Naive thymus-derived CD4-positive, alpha-beta T cell (primary cell): ENCODE measurements around the gene SLC49A4. TPM values are rescaled to one million over a fixed set of nuclear protein-coding genes. Genes with fewer than 3 reads are reported as not detected.

Experiments
- ATAC-seq: fragments of 150-1000 bp; cut with Tn5 transposase; 2 replicates; pipeline ENCODE4 v1.10.0; 2021; ENCODE audit warnings: mild to moderate bottlenecking, moderate library complexity
- CTCF ChIA-PET: fragments of 350-600 bp; sonication (Branson Sonifier 250); formaldehyde crosslinking; loops from one replicate; lab custom pipeline; 2021; ENCODE audit warnings: antibody characterized with exemption; lab: Charles Lee
- POLR2A ChIA-PET: fragments of 350-600 bp; sonication (Branson Sonifier 250); formaldehyde crosslinking; loops from one replicate; lab custom pipeline; 2021; ENCODE audit warnings: antibody characterized with exemption, inconsistent platforms; lab: Charles Lee
- DNase-seq, 9 donors: peaks; one replicate each; pipeline versions ENCODE4 v3.0.0 to v3.0.0-alpha.2; 2020 to 2022; ENCODE audit warnings: mixed read lengths in 1 of 9
- H3K27ac ChIP-seq: one replicate; pipeline ENCODE4 v1.7.0; 2013; ENCODE audit warnings: mild to moderate bottlenecking, low read depth, low read length, moderate library complexity
- H3K27me3 ChIP-seq, 2 donors: one replicate each; pipeline ENCODE4 v1.7.0; 2013; ENCODE audit warnings: low read length in 2 of 2, mild to moderate bottlenecking in 2 of 2, moderate library complexity in 2 of 2; ENCODE audit not compliant: control insufficient read depth in 2 of 2, insufficient read depth in 2 of 2
- H3K36me3 ChIP-seq, 3 experiments: 1 replicate in 2 of 3; 2 replicates in 1 of 3; pipeline ENCODE4 v1.7.0; 2013; ENCODE audit warnings: low read length in 3 of 3, mild to moderate bottlenecking in 3 of 3, moderate library complexity in 1 of 3; ENCODE audit not compliant: insufficient read depth in 3 of 3, control insufficient read depth in 2 of 3
- H3K4me1 ChIP-seq, 2 donors: one replicate each; pipeline ENCODE4 v1.7.0; 2013; ENCODE audit warnings: low read length in 2 of 2, mild to moderate bottlenecking in 2 of 2, moderate library complexity in 1 of 2; ENCODE audit not compliant: control insufficient read depth in 2 of 2, insufficient read depth in 2 of 2
- H3K4me3 ChIP-seq: 2 replicates; pipeline ENCODE4 v1.7.0; 2013; ENCODE audit warnings: mild to moderate bottlenecking, low read length
- H3K9me3 ChIP-seq, 3 experiments: 1 replicate in 2 of 3; 2 replicates in 1 of 3; pipeline ENCODE4 v1.7.0; 2013; ENCODE audit warnings: low read length in 3 of 3; ENCODE audit not compliant: control insufficient read depth in 2 of 3
- H3K27ac Mint-ChIP-seq, 9 donors: one replicate each; pipeline ENCODE4 v1.8.0; 2020 to 2022; ENCODE audit warnings: mixed read lengths in 9 of 9, mild to moderate bottlenecking in 8 of 9, moderate library complexity in 5 of 9, inconsistent platforms in 2 of 9
- H3K27me3 Mint-ChIP-seq, 5 donors: one replicate each; pipeline ENCODE4 v1.8.0; 2021 to 2022; ENCODE audit warnings: mixed read lengths in 5 of 5, mild to moderate bottlenecking in 1 of 5
- H3K36me3 Mint-ChIP-seq, 5 donors: one replicate each; pipeline ENCODE4 v1.8.0; 2020 to 2022; ENCODE audit warnings: mixed read lengths in 5 of 5, mild to moderate bottlenecking in 3 of 5, inconsistent platforms in 1 of 5
- H3K4me1 Mint-ChIP-seq, 7 donors: one replicate each; pipeline ENCODE4 v1.8.0; 2020 to 2022; ENCODE audit warnings: mixed read lengths in 7 of 7, mild to moderate bottlenecking in 3 of 7, inconsistent platforms in 1 of 7
- H3K4me3 Mint-ChIP-seq, 10 donors: one replicate each; pipeline ENCODE4 v1.8.0; 2020 to 2022; ENCODE audit warnings: mild to moderate bottlenecking in 10 of 10, mixed read lengths in 10 of 10, moderate library complexity in 6 of 10, inconsistent platforms in 2 of 10
- H3K9me3 Mint-ChIP-seq, 11 donors: one replicate each; pipeline ENCODE4 v1.8.0; 2020 to 2022; ENCODE audit warnings: mixed read lengths in 11 of 11, mild to moderate bottlenecking in 4 of 11, inconsistent platforms in 1 of 11, moderate library complexity in 1 of 11
- intact Hi-C, 2 donors: fragments of 100-400 bp; cut with micrococcal nuclease; formaldehyde crosslinking; loops; one replicate each; pipeline ENCODE4 v1.15.1; 2023
- polyA plus RNA-seq, 2 donors: library from polyadenylated mRNA; unstranded; fragments of 300-500 nt; fragmentation: Illumina TruSeq; gene quantifications; one replicate each; pipeline ENCODE4 v1.2.3, GENCODE V29; 2021
- total RNA-seq, 6 experiments: library from RNA in 5 of 6; stranded (reverse) in 5 of 6; gene quantifications; 1 replicate in 5 of 6; 2 replicates in 1 of 6; pipeline ENCODE4 v1.2.3 and lab custom pipeline; 2021 to 2026

Gene SLC49A4
- total and polyA plus RNA-seq, 7 experiments from 2014 or later, result 1.9 to 12.9 (median 8.4) TPM

- no peaks in the 10 kb centered on the region for H3K4me1 ChIP-seq
- H3K36me3 ChIP-seq, result no peaks in the 10 kb centered on the region
- H3K9me3 ChIP-seq, result no peaks in the 10 kb centered on the region
- H3K4me1 Mint-ChIP-seq, result peaks cover 0 to 8% (median 4%) of the 10 kb centered on the region in 7 donors
- no peak overlapping the region for H3K27ac ChIP-seq
- H3K9me3 Mint-ChIP-seq, result no peaks in the 10 kb centered on the region
- ATAC-seq (no peak), DNase-seq (no peak)
- H3K27me3 ChIP-seq, result peaks cover 0 to 4% of the 10 kb centered on the region in 2 donors
- POLR2A ChIA-PET, result interaction anchor here (0.6 kb wide), 1 partner anchor 9 kb away, joined by 3 read pairs; no protein-coding TSS in a partner anchor
- no peak overlapping the region for H3K4me3 ChIP-seq
- H3K27me3 Mint-ChIP-seq, result peaks cover 0 to 12% (median 7%) of the 10 kb centered on the region in 5 donors
- H3K27ac Mint-ChIP-seq, result no peak overlapping the region
- H3K36me3 Mint-ChIP-seq, result no peaks in the 10 kb centered on the region
- H3K4me3 Mint-ChIP-seq, result no peak overlapping the region
- CTCF ChIA-PET, result interaction anchor here (0.5 kb wide), 1 partner anchor 204 kb away, joined by 4 read pairs; no protein-coding TSS in a partner anchor
- intact Hi-C loops, result no loop called here
These were observed 130.9 kb downstream of the SLC49A4 start for GRCh38 chr3:122925756-122926155.

- H3K27me3 Mint-ChIP-seq, result peaks cover 0 to 10% (median 2%) of the 10 kb centered on the region in 5 donors
- DNase-seq (no peak), ATAC-seq (no peak)
- Histone ChIP-seq H3K27ac (no peak overlapping the region), H3K4me3 (no peak overlapping the region), H3K9me3 (no peaks in the 10 kb centered on the region), H3K4me1 (no peaks in the 10 kb centered on the region), H3K36me3 (no peaks in the 10 kb centered on the region), H3K27me3 (peaks cover 0 to 3% of the 10 kb centered on the region in 2 donors)
- intact Hi-C loops, result no loop called here
- H3K4me1 Mint-ChIP-seq, result peaks cover 0 to 8% (median 4%) of the 10 kb centered on the region in 7 donors
- no peaks in the 10 kb centered on the region for H3K9me3 Mint-ChIP-seq
- CTCF ChIA-PET, result no interaction called here
- POLR2A ChIA-PET, result no interaction called here
- no peaks in the 10 kb centered on the region for H3K36me3 Mint-ChIP-seq
- no peak overlapping the region for H3K27ac Mint-ChIP-seq
- no peak overlapping the region for H3K4me3 Mint-ChIP-seq
These were observed 131.5 kb downstream of the SLC49A4 start for GRCh38 chr3:122926322-122926721.

GRCh38 chr3:122926811-122927210 is 131.9 kb downstream of the SLC49A4 start:
- Mint-ChIP-seq H3K27ac (no peak overlapping the region), H3K4me1 (peaks cover 0 to 8% (median 4%) of the 10 kb centered on the region in 7 donors), H3K36me3 (no peaks in the 10 kb centered on the region), H3K9me3 (no peaks in the 10 kb centered on the region), H3K27me3 (peaks cover 0 to 10% (median 0%) of the 10 kb centered on the region in 5 donors), H3K4me3 (no peak overlapping the region)
- Histone ChIP-seq H3K9me3 (no peaks in the 10 kb centered on the region), H3K4me3 (no peak overlapping the region), H3K4me1 (no peaks in the 10 kb centered on the region), H3K36me3 (no peaks in the 10 kb centered on the region), H3K27me3 (no peaks in the 10 kb centered on the region), H3K27ac (no peak overlapping the region)
- POLR2A ChIA-PET, result no interaction called here
- DNase-seq, result no peak
- intact Hi-C loops, result no loop called here
- ATAC-seq, result no peak
- CTCF ChIA-PET, result no interaction called here

DNA sequence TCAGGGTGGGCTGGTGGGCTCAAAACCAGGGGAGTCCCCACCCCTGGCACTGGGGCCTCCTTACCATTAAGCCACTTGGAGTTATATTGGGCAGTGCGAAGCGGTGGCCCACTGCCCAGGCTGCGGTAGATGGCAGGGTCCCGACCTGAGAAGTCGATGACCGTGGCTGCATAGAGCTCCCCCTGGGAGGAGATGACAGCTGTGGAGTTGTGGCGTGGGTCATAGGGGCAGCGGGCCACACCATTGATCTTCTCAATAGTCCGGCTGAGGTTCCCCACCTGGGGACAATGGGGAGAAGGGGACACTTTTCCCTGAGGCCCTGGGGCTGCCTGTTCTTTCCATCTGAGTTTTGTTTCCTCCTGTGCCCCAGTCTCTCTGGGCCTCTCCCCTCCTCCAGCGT is 132.9 kb downstream of the SLC49A4 start:
- no peaks in the 10 kb centered on the region for H3K4me1 ChIP-seq
- no peaks in the 10 kb centered on the region for H3K36me3 ChIP-seq
- Mint-ChIP-seq H3K4me3 (no peak overlapping the region), H3K27me3 (peaks cover 0 to 10% (median 0%) of the 10 kb centered on the region in 5 donors), H3K36me3 (no peaks in the 10 kb centered on the region), H3K27ac (no peak overlapping the region), H3K9me3 (no peaks in the 10 kb centered on the region), H3K4me1 (peaks cover 0 to 2% (median under 1%) of the 10 kb centered on the region in 7 donors)
- no peak overlapping the region for H3K27ac ChIP-seq
- ChIA-PET POLR2A (no interaction called here), CTCF (no interaction called here)
- no peak for ATAC-seq
- no peak for DNase-seq
- intact Hi-C loops, result no loop called here
- H3K9me3 ChIP-seq, result no peaks in the 10 kb centered on the region
- no peak overlapping the region for H3K4me3 ChIP-seq
- no peaks in the 10 kb centered on the region for H3K27me3 ChIP-seq

DNA sequence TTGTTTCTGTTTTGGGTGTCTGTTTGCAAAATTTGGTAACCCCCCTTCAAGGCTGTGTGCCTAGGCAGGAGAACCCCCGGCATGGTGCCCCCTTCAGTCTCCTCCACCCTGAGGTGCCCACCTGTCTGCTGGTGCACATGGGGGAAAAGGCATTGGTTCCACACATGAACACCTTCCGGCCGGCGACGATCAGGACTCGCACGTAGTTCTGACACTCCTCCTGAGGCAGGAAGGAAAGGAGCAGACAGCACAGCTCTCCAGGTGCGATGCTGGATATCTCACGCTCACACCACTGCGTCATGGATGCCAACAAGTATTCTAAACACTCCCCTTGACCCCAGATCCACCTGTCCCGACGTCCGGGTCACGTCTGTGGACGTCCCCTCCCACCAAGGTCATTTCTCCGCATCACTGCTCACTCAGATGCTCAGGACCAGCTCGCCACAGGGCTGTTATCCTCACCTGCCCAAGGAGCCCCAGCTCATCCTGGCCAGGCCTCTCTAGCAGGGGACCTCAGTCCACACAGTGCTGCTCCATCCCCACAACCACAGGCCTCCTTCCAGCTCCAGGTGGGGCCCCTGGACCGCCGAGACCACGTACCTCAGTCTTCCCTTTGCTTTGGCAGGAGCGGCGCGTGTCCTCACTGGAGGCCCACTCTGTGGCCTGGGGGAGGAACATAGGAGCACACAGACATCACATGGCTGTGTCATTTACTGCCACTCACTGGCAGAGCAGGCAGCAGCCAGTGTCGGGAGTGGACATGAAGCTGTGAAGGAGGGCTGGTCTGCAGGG is 133.7 kb downstream of the SLC49A4 start:
- POLR2A ChIA-PET, result no interaction called here
- Histone ChIP-seq H3K9me3 (no peaks in the 10 kb centered on the region), H3K36me3 (no peaks in the 10 kb centered on the region), H3K27me3 (no peaks in the 10 kb centered on the region), H3K4me3 (no peak overlapping the region), H3K27ac (no peak overlapping the region), H3K4me1 (no peaks in the 10 kb centered on the region)
- intact Hi-C loops, result no loop called here
- Mint-ChIP-seq H3K4me3 (no peak overlapping the region), H3K9me3 (no peaks in the 10 kb centered on the region), H3K36me3 (no peaks in the 10 kb centered on the region), H3K27ac (no peak overlapping the region), H3K4me1 (no peaks in the 10 kb centered on the region), H3K27me3 (peaks cover 0 to 13% (median 0%) of the 10 kb centered on the region in 5 donors)
- ATAC-seq, result no peak
- DNase-seq, result no peak
- CTCF ChIA-PET, result no interaction called here

DNA sequence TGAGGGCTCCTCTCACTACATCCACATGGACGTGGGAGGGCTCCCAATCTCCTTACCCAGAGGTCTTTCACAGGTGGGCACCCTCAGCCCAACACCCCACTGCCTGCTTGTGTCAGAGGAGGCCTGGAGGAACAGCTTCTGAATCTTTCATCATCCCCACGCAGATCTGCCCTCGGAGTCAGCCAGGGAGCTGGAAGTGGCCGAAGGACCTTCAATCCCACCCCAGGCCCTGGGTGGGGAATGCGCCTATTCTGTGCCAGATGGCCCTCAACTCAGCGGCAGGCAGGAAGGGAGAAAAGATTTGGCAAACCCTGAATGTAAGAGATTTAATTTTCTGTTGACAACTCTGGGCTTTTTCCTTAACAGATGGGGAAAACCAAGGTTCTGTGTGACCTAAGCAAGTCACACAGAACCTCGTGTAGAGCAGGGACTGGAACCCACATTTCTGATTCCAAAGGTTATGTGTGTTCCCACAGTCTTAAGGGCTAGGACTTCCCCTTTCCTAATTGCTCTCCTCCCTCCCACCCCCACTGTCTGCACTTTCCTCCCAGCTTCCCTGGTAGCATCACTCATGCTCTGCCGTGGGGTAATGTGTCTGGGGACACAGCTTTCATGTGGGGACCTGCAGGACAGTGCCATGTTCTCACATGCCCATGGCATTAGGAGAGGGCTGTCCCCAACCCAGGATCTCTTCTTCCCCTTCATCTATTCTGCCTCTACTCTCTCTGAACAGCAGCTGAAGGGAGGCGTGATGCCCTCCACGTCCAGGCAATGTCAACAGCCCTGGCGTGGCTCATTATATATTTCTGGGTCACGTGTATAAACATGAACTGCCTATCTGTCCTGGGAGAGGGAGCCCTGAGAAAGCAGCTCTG is 134.6 kb downstream of the SLC49A4 start:
- ATAC-seq, result no peak
- Histone ChIP-seq H3K9me3 (no peaks in the 10 kb centered on the region), H3K4me1 (no peaks in the 10 kb centered on the region), H3K27ac (no peak overlapping the region), H3K27me3 (no peaks in the 10 kb centered on the region), H3K36me3 (no peaks in the 10 kb centered on the region), H3K4me3 (no peak overlapping the region)
- no peak for DNase-seq
- Mint-ChIP-seq H3K36me3 (no peaks in the 10 kb centered on the region), H3K4me1 (no peaks in the 10 kb centered on the region), H3K27ac (no peak overlapping the region), H3K27me3 (peaks cover 0 to 16% (median 0%) of the 10 kb centered on the region in 5 donors), H3K4me3 (no peak overlapping the region), H3K9me3 (no peaks in the 10 kb centered on the region)
- ChIA-PET CTCF (no interaction called here), POLR2A (no interaction called here)
- intact Hi-C loops, result no loop called here
